GM12878 (cell line): ENCODE data around the gene MYH10. TPM values are rescaled to one million over a fixed set of nuclear protein-coding genes. Genes with fewer than 3 reads are reported as not detected.

Experiments
- ATAC-seq: fragments of 200-7000 bp; cut with Tn5 transposase; 3 replicates; pipeline ENCODE4 v1.9.1; 2020; ENCODE audit warnings: mild to moderate bottlenecking, moderate library complexity
- BruUV-seq: library from RNA; stranded (reverse); fragments of 400-500 nt; replicated peaks from 2 replicates; lab custom pipeline; 2021; lab: Mats Ljungman, UMichigan
- CTCF ChIA-PET: fragments of 300-600 bp; sonication (Branson Sonifier 250); formaldehyde crosslinking; extraction: SDS; loops from one replicate; lab custom pipeline; 2021; ENCODE audit warnings: inconsistent platforms; lab: Yijun Ruan, JAX
- POLR2A ChIA-PET: fragments of 350-600 bp; formaldehyde crosslinking; extraction: SDS; loops from one replicate; lab custom pipeline; 2021; ENCODE audit warnings: inconsistent platforms; lab: Charles Lee
- RAD21 ChIA-PET: fragments of 300-600 bp; sonication (Branson Sonifier 250); formaldehyde crosslinking; loops from one replicate; lab custom pipeline; 2023; ENCODE audit warnings: antibody characterized with exemption; ENCODE audit not compliant: unreplicated experiment; lab: Charles Lee
- SMC1A ChIA-PET: fragments of 300-600 bp; sonication (Branson Sonifier 250); formaldehyde crosslinking; loops from one replicate; lab custom pipeline; 2023; ENCODE audit not compliant: unreplicated experiment, uncharacterized antibody; lab: Charles Lee
- DNase-seq: peaks from one replicate; pipeline ENCODE4 v3.0.0-alpha.2; 2011; ENCODE audit warnings: low read depth, low spot score
- FAIRE-seq: peaks from 3 replicates; lab custom pipeline; 2011; peaks lifted over from hg19 to GRCh38; lab: Jason Lieb, UNC
- H2AFZ ChIP-seq: 2 replicates; pipeline ENCODE4 v1.6.0; 2011; ENCODE audit warnings: low read depth, low read length, control low read depth; ENCODE audit not compliant: control insufficient read depth
- H3K27ac ChIP-seq: 2 replicates; pipeline ENCODE4 v1.5.1; 2011; ENCODE audit warnings: control low read depth; ENCODE audit not compliant: control insufficient read depth, insufficient read depth
- H3K27me3 ChIP-seq, 2 experiments: replicated peaks in 1 of 2; 2 replicates each; pipeline versions ENCODE4 v1.6.0 to v1.6.1; 2011; ENCODE audit warnings: low read length in 1 of 2; ENCODE audit not compliant: control insufficient read depth in 2 of 2, insufficient read depth in 2 of 2
- H3K36me3 ChIP-seq, 2 experiments: 2 replicates each; pipeline ENCODE4 v1.5.1; 2011; ENCODE audit warnings: low read length in 1 of 2; ENCODE audit not compliant: control insufficient read depth in 2 of 2, insufficient read depth in 2 of 2
- H3K4me1 ChIP-seq: 2 replicates; pipeline ENCODE4 v1.6.1; 2011; ENCODE audit warnings: mild to moderate bottlenecking, low read length, moderate library complexity, mixed read lengths; ENCODE audit not compliant: control insufficient read depth, insufficient read depth
- H3K4me2 ChIP-seq: 2 replicates; pipeline ENCODE4 v1.6.0; 2011; ENCODE audit warnings: control low read depth; ENCODE audit not compliant: control insufficient read depth, insufficient read depth
- H3K4me3 ChIP-seq: fragments of 200-600 bp; sonication (generic); 2 replicates; pipeline ENCODE4 v1.5.1; 2016
- H3K79me2 ChIP-seq: 2 replicates; pipeline ENCODE4 v1.6.0; 2011; ENCODE audit warnings: low read length; ENCODE audit not compliant: control insufficient read depth, insufficient read depth
- H3K9ac ChIP-seq: 2 replicates; pipeline ENCODE4 v1.8.0; 2011; ENCODE audit warnings: low read length, control low read depth, mixed read lengths; ENCODE audit not compliant: control insufficient read depth, insufficient read depth
- H3K9me3 ChIP-seq: replicated peaks from 3 replicates; pipeline ENCODE4 v1.5.1; 2011; ENCODE audit warnings: mild to moderate bottlenecking, low read length; ENCODE audit not compliant: control insufficient read depth, insufficient read depth
- H4K20me1 ChIP-seq: 2 replicates; pipeline ENCODE4 v1.6.0; 2011; ENCODE audit not compliant: control insufficient read depth, insufficient read depth
- CREM ChIP-seq: IDR thresholded peaks from 2 replicates; pipeline ENCODE4 v1.6.1; 2014; ENCODE audit warnings: antibody characterized with exemption, low read depth
- HDAC6 ChIP-seq: fragments of 200-600 bp; sonication (generic); IDR thresholded peaks from one replicate; pipeline ENCODE4 v1.8.0; 2017; ENCODE audit warnings: antibody characterized with exemption; ENCODE audit not compliant: unreplicated experiment
- JUND ChIP-seq: IDR thresholded peaks from 2 replicates; pipeline ENCODE4 v1.6.1; 2012; ENCODE audit warnings: low read depth, mild to moderate bottlenecking, low read length, improper control_type of control experiment, moderate library complexity
- KLF5 ChIP-seq: fragments of 450-650 bp; IDR thresholded peaks from 2 replicates; pipeline ENCODE4 v1.6.1; 2014; ENCODE audit warnings: mild to moderate bottlenecking; ENCODE audit not compliant: partially characterized antibody
- MYB ChIP-seq: fragments of 150-350 bp; IDR thresholded peaks from 2 replicates; pipeline ENCODE4 v1.6.1; 2014; ENCODE audit warnings: mild to moderate bottlenecking, low read depth, low read length, borderline replicate concordance
- MYC ChIP-seq: IDR thresholded peaks from 2 replicates; pipeline ENCODE4 v1.6.1; 2011; ENCODE audit warnings: mild to moderate bottlenecking, low read length, moderate library complexity, inconsistent platforms; ENCODE audit not compliant: insufficient read depth, insufficient replicate concordance, insufficient read length, severe bottlenecking
- NFYB ChIP-seq: IDR thresholded peaks from 2 replicates; pipeline ENCODE4 v1.6.1; 2011; ENCODE audit warnings: low read depth, mild to moderate bottlenecking, low read length, improper control_type of control experiment, moderate library complexity; ENCODE audit not compliant: insufficient read depth
- RELA ChIP-seq: fragments of 450-650 bp; IDR thresholded peaks from 2 replicates; pipeline ENCODE4 v1.8.0; 2014; ENCODE audit warnings: borderline replicate concordance; ENCODE audit not compliant: partially characterized antibody
- ZNF207 ChIP-seq: fragments of 450-650 bp; IDR thresholded peaks from 2 replicates; pipeline ENCODE4 v1.6.1; 2014; ENCODE audit warnings: antibody characterized with exemption, mild to moderate bottlenecking, borderline replicate concordance
- WGBS: methylation state at CpG from one replicate; pipeline ENCODE4 v1.1.6; 2016; ENCODE audit warnings: low lambda C conversion rate; ENCODE audit not compliant: insufficient replicate concordance, insufficient coverage; ENCODE audit errors: missing lambda C conversion rate; 5-methylcytosine and 5-hydroxymethylcytosine counted together
- in situ Hi-C: fragments of 300-500 bp; cut with MboI; formaldehyde crosslinking; loops from 9 replicates; pipeline ENCODE4 v1.14.3; 2018; ENCODE audit warnings: mixed read lengths
- intact Hi-C: fragments of 100-400 bp; cut with micrococcal nuclease; formaldehyde crosslinking; loops from one replicate; pipeline ENCODE4 v1.14.2; 2022; ENCODE audit not compliant: unreplicated experiment
- polyA plus RNA-seq, 11 experiments: library from polyadenylated mRNA; depleted of rRNA in 4 of 11; unstranded in 6 of 11; stranded (reverse) in 5 of 11; fragments of >200 nt; fragmentation: Nextera tagmentation in 4 of 11; fragmentation: Illumina TruSeq in 1 of 11; extraction: Ambion mirVana in 4 of 11; extraction: Trizol in 1 of 11; gene quantifications; 1 replicate in 1 of 11; 2 replicates in 10 of 11; pipeline versions ENCODE4 v1.2.1 to v1.2.3, GENCODE V29; 2011 to 2016; ENCODE audit warnings: inconsistent platforms in 2 of 11, missing spikeins in 2 of 11, low read depth in 1 of 11
- total RNA-seq, 4 experiments: library from RNA; depleted of rRNA in 3 of 4; stranded (reverse); fragments of >200 nt in 3 of 4; fragmentation: Illumina TruSeq in 1 of 4; extraction: Trizol in 1 of 4; gene quantifications; 2 replicates each; pipeline versions ENCODE4 v1.2.1 to v1.2.3, GENCODE V29; 2013 to 2021
- TF ChIP-seq, protein P1 (sequence below): IDR thresholded peaks from 2 replicates; pipeline ENCODE4 v1.6.1; 2011; ENCODE audit warnings: borderline replicate concordance, low read depth, mild to moderate bottlenecking, moderate library complexity, mixed read lengths, low read length; ENCODE audit not compliant: insufficient read depth; ENCODE audit errors: extremely low read length
- TF ChIP-seq, protein P2 (sequence below): fragments of 450-650 bp; IDR thresholded peaks from 2 replicates; pipeline ENCODE4 v1.6.1; 2016; ENCODE audit warnings: mild to moderate bottlenecking
- TF ChIP-seq, protein P3 (sequence below): fragments of 450-650 bp; IDR thresholded peaks from 2 replicates; pipeline ENCODE4 v1.6.1; 2018; ENCODE audit warnings: mild to moderate bottlenecking, low read depth, moderate library complexity; ENCODE audit not compliant: partially characterized antibody
- TF ChIP-seq, protein P4 (sequence below): IDR thresholded peaks from 2 replicates; pipeline ENCODE4 v1.6.1; 2011; ENCODE audit warnings: mild to moderate bottlenecking, low read depth, low read length, moderate library complexity; ENCODE audit not compliant: insufficient replicate concordance
- TF ChIP-seq, protein P5 (sequence below): IDR thresholded peaks from 2 replicates; pipeline ENCODE4 v1.6.1; 2012; ENCODE audit warnings: low read depth, low read length, improper control_type of control experiment

The MYH10 gene
- total and polyA plus RNA-seq, 10 of the 15 experiments (the other 5 are each of a cell fraction or from before 2014, with no cell fraction given) = 0.33 to 7.1 (median 1.0) TPM

DNA sequence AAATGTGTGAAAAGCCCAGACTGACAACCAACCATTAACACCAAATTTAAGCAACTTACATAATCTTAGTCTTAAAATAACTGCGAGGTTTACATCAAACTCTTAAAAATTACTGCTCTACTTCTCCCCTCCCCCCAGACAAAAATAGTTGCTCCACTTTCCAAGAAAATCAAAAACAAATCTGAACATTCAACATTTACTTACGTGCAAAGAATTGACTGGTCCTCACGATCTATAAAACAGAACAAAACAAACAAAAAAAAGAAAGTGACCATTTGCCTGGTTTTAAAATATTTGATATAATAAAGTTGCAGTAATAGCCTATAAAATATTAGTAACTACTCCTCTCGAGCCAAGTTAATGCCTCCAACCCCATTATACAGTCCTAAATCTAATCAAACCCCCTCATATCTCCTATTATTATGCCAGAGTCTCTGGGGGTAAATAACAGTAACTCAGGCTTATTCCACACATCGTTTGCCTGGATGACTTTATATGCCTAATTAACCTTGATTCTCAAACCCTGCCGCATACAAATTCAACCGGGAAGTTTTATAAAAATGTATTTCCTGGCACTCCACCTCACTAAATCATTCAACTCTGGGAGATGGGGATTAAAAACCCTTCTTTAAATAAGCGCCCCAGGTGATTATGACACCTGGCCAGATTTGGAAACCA, 41.5 kb downstream of the MYH10 start:
- Histone ChIP-seq H3K4me3 (no peak overlapping the region), H2AFZ (no peak overlapping the region), H4K20me1 (no peaks in the 10 kb centered on the region), H3K9me3 (no peaks in the 10 kb centered on the region), H3K36me3 (no peaks in the 10 kb centered on the region), H3K27ac (no peak overlapping the region), H3K79me2 (no peaks in the 10 kb centered on the region), H3K27me3 (no peaks in the 10 kb centered on the region), H3K4me2 (no peak overlapping the region), H3K4me1 (no peaks in the 10 kb centered on the region), H3K9ac (no peak overlapping the region)
- ATAC-seq = no peak
- FAIRE-seq = no peak
- BruUV-seq = no TSS peak
- DNase-seq = no peak
- CTCF ChIA-PET = no interaction called here
- 32% methylated on average over 8 of the region's 8 CpGs for WGBS
- in situ Hi-C loops = no loop called here
- intact Hi-C loops = loop anchor here (10.0 kb wide), 1 partner anchor 406 kb away; no protein-coding TSS in a partner anchor
- SMC1A ChIA-PET = no interaction called here
- RAD21 ChIA-PET = no interaction called here
- POLR2A ChIA-PET = no interaction called here
- no peak for TF ChIP-seq MYB
- no peak for TF ChIP-seq RELA
- no peak for TF ChIP-seq CREM
- TF ChIP-seq ZNF207 = no peak
- TF ChIP-seq, protein P1, sequence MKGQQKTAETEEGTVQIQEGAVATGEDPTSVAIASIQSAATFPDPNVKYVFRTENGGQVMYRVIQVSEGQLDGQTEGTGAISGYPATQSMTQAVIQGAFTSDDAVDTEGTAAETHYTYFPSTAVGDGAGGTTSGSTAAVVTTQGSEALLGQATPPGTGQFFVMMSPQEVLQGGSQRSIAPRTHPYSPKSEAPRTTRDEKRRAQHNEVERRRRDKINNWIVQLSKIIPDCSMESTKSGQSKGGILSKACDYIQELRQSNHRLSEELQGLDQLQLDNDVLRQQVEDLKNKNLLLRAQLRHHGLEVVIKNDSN = no peak
- TF ChIP-seq JUND = no peak
- TF ChIP-seq, protein P2, sequence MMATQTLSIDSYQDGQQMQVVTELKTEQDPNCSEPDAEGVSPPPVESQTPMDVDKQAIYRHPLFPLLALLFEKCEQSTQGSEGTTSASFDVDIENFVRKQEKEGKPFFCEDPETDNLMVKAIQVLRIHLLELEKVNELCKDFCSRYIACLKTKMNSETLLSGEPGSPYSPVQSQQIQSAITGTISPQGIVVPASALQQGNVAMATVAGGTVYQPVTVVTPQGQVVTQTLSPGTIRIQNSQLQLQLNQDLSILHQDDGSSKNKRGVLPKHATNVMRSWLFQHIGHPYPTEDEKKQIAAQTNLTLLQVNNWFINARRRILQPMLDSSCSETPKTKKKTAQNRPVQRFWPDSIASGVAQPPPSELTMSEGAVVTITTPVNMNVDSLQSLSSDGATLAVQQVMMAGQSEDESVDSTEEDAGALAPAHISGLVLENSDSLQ = no peak
- no peak for TF ChIP-seq KLF5
- no peak for TF ChIP-seq MYC
- TF ChIP-seq NFYB = no peak
- TF ChIP-seq HDAC6 = no peak
- TF ChIP-seq, protein P3, sequence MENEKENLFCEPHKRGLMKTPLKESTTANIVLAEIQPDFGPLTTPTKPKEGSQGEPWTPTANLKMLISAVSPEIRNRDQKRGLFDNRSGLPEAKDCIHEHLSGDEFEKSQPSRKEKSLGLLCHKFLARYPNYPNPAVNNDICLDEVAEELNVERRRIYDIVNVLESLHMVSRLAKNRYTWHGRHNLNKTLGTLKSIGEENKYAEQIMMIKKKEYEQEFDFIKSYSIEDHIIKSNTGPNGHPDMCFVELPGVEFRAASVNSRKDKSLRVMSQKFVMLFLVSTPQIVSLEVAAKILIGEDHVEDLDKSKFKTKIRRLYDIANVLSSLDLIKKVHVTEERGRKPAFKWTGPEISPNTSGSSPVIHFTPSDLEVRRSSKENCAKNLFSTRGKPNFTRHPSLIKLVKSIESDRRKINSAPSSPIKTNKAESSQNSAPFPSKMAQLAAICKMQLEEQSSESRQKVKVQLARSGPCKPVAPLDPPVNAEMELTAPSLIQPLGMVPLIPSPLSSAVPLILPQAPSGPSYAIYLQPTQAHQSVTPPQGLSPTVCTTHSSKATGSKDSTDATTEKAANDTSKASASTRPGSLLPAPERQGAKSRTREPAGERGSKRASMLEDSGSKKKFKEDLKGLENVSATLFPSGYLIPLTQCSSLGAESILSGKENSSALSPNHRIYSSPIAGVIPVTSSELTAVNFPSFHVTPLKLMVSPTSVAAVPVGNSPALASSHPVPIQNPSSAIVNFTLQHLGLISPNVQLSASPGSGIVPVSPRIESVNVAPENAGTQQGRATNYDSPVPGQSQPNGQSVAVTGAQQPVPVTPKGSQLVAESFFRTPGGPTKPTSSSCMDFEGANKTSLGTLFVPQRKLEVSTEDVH = no peak
- TF ChIP-seq, protein P4, sequence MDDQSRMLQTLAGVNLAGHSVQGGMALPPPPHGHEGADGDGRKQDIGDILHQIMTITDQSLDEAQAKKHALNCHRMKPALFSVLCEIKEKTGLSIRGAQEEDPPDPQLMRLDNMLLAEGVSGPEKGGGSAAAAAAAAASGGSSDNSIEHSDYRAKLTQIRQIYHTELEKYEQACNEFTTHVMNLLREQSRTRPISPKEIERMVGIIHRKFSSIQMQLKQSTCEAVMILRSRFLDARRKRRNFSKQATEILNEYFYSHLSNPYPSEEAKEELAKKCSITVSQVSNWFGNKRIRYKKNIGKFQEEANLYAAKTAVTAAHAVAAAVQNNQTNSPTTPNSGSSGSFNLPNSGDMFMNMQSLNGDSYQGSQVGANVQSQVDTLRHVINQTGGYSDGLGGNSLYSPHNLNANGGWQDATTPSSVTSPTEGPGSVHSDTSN = no peak
- TF ChIP-seq, protein P5, sequence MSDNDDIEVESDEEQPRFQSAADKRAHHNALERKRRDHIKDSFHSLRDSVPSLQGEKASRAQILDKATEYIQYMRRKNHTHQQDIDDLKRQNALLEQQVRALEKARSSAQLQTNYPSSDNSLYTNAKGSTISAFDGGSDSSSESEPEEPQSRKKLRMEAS = no peak
